GM19240 (cell line): ENCODE measurements around the gene SCN8A.

Source experiments
- DNase-seq: peaks from one replicate; pipeline ENCODE4 v3.0.0; 2011; ENCODE audit warnings: low spot score; ENCODE audit not compliant: insufficient read length

Gene SCN8A

GRCh38 chr12:51850081-51850964, 259.3 kb downstream of the SCN8A start:
- DNase-seq: no peak

DNA sequence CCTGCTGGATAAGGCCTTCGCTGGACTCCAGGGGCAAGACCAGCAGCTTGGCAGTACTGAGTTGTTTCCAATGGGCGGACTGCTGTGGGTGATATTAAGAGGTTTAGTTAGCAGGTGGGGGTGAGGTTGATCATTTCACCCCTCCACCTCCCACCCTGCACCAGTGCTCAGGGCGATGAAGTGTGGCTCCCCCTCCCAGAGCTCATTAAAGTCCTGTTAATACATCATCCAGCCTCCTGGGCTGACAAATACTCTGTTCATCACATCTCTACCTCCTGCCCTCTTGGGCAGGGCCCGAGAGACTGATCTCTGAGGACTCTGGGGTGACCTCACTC, 259.9 kb downstream of the SCN8A start:
- no peak for DNase-seq

DNA sequence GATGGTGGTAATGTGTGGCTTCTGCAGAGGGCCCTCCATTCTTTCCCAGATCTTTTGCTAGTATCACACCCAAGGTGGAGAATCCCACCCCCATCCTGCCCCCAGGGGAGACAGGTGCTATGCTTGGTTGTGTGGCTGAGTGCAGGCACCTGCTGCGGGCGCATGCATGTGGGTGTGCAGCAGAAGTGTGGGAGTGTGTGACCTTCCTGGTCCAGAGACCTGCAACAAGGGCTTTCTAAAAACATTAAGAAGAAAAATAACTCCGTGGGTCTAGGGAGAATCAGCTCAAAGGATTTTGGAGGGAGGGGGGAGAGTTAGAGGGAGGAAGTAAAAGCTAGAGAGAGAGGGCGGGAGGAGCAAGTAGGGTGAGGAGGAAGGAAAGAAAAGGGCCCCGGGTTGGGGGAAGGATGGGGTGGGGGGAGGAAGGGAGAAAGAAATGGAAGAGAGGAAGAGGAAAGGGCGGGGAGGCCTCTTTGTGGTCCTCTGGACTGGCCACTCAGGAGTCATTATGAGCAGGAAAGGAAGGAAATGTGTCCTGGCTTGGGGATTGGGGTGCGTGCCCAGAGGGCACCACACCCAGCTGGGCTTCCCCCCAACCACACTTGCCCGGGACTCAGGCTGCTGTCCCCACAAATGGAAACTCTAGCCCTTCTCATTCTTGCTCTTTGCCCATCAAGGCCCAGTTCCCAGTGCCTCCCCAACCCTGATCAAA, 260.5 kb downstream of the SCN8A start:
- no peak for DNase-seq

- no peak for DNase-seq
Measured at GRCh38 chr12:51852404-51853137, 261.5 kb downstream of the SCN8A start.

DNA sequence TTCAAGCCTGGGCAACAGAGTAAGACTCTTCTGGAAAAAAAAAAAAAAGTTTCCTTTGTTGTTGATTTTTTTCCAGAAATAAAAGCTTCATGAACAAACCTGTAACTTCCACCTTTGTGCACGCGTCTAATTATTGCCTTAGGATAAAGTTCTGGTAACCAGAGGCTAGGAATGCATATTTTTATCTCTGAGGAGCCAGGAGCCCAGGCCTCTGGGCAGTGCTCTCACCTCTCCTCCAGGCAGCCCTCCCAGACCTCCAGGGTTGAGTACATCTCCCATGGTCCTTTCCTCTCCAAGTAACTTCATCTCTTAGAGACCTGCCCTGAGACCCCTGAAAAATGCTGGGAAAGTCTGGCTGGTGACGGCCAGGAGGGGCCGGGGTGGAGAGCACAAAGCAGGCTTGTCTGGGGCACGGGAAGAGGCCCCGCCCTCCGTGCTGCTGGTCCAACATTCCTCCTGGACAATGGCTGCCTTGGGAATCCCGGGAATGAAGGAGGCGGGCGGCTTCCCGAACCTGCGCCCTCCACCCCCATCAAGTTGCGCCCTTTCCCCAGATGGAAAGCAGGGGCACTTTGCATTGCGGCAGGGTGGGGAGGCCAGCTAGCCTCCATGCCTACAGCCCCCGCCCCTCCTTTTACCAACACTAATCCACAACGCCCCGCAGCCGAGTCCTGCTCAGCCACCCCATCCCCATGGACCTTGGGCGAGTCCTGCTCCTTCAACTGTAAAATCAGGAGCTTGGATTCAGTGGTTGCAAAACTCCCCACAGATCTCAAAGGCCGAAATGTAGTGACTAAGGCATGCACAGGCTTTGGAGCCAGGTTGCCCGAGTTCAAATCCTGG, 264.8 kb downstream of the SCN8A start:
- DNase-seq: no peak

- DNase-seq: no peak
Measured at GRCh38 chr12:51860986-51861385, 270.0 kb downstream of the SCN8A start.
